HepG2 (cell line): ENCODE data around the gene DTX4. TPM values are rescaled to one million over a fixed set of nuclear protein-coding genes. Genes with fewer than 3 reads are reported as not detected.
A peak's percentile ranks its signal among the peaks of the same experiment; 100 is the strongest.

Experiments
- ATAC-seq: fragments of 200-7000 bp; cut with Tn5 transposase; 3 replicates; pipeline ENCODE4 v1.9.1; 2020; ENCODE audit warnings: mild to moderate bottlenecking, moderate library complexity
- BruUV-seq: library from RNA; stranded (reverse); fragments of 400-500 nt; replicated peaks from 2 replicates; lab custom pipeline; 2021; lab: Mats Ljungman, UMichigan
- CTCF ChIA-PET: fragments of 300-600 bp; formaldehyde crosslinking; extraction: SDS; loops from one replicate; lab custom pipeline; 2021; ENCODE audit warnings: low total read pairs, inconsistent platforms, low intra/inter-chr PET ratio; lab: Yijun Ruan, JAX
- POLR2A ChIA-PET: fragments of 350-600 bp; sonication (Branson Sonifier 250); formaldehyde crosslinking; loops from one replicate; lab custom pipeline; 2020; ENCODE audit warnings: antibody characterized with exemption, inconsistent platforms; lab: Yijun Ruan, JAX
- DNase-seq: peaks from one replicate; pipeline ENCODE4 v3.0.0-alpha.2; 2015; ENCODE audit warnings: low spot score
- FAIRE-seq: peaks from 3 replicates; lab custom pipeline; 2011; peaks lifted over from hg19 to GRCh38; lab: Jason Lieb, UNC
- H2AFZ ChIP-seq: one replicate; pipeline ENCODE4 v1.6.1; 2011; ENCODE audit warnings: low read length, inconsistent platforms
- H3K27ac ChIP-seq: fragments of 300-600 bp; 3 replicates; pipeline ENCODE4 v1.8.0; 2011; ENCODE audit warnings: mixed run types, mild to moderate bottlenecking, mixed read lengths, low read length, inconsistent platforms; ENCODE audit not compliant: insufficient read depth; ENCODE audit errors: extremely low read length
- H3K27me3 ChIP-seq, 2 experiments: fragments of 200-600 bp in 1 of 2; 2 replicates in 1 of 2; 3 replicates in 1 of 2; pipeline versions ENCODE4 v1.6.0 to v1.8.0; 2011; ENCODE audit warnings: low read length in 2 of 2, mild to moderate bottlenecking in 2 of 2, moderate library complexity in 2 of 2, inconsistent platforms in 1 of 2; ENCODE audit not compliant: insufficient read depth in 2 of 2, control insufficient read depth in 1 of 2
- H3K36me3 ChIP-seq, 2 experiments: fragments of 200-600 bp in 1 of 2; replicated peaks in 1 of 2; 2 replicates in 1 of 2; 3 replicates in 1 of 2; pipeline versions ENCODE4 v1.5.1 to v1.8.0; 2011; ENCODE audit warnings: low read length in 2 of 2, inconsistent platforms in 1 of 2; ENCODE audit not compliant: insufficient read depth in 2 of 2, control insufficient read depth in 1 of 2
- H3K4me1 ChIP-seq: 2 replicates; pipeline ENCODE4 v1.5.1; 2012; ENCODE audit warnings: low read length, inconsistent platforms; ENCODE audit not compliant: insufficient read depth
- H3K4me2 ChIP-seq: 2 replicates; pipeline ENCODE4 v1.6.0; 2011; ENCODE audit warnings: low read depth, low read length, inconsistent platforms
- H3K4me3 ChIP-seq, 3 experiments: fragments of 200-600 bp in 1 of 3; sonication (generic), shearing (Covaris generic) in 1 of 3; replicated peaks in 1 of 3; 2 replicates each; pipeline ENCODE4 v1.5.1; 2011 to 2016; ENCODE audit warnings: low read length in 3 of 3, inconsistent platforms in 2 of 3, low read depth in 2 of 3, mild to moderate bottlenecking in 2 of 3, control low read depth in 1 of 3, mixed read lengths in 1 of 3; ENCODE audit not compliant: insufficient read depth in 1 of 3
- H3K79me2 ChIP-seq: one replicate; pipeline ENCODE4 v1.6.1; 2011; ENCODE audit warnings: low read length, inconsistent platforms; ENCODE audit not compliant: insufficient read depth
- H3K9ac ChIP-seq: 2 replicates; pipeline ENCODE4 v1.6.0; 2011; ENCODE audit warnings: mild to moderate bottlenecking, low read depth, low read length, inconsistent platforms; ENCODE audit not compliant: insufficient read depth
- H3K9me3 ChIP-seq: 2 replicates; pipeline ENCODE4 v1.5.1; 2012; ENCODE audit warnings: mild to moderate bottlenecking, low read length
- H4K20me1 ChIP-seq: 2 replicates; pipeline ENCODE4 v1.6.0; 2011; ENCODE audit warnings: inconsistent platforms, mild to moderate bottlenecking, low read length, moderate library complexity; ENCODE audit not compliant: insufficient read depth
- KMT2A ChIP-seq: sonication (generic); formaldehyde crosslinking; IDR thresholded peaks from 2 replicates; pipeline ENCODE4 v1.4.0; 2020; ENCODE audit warnings: missing genetic modification reagents
- MXD4 ChIP-seq: IDR thresholded peaks from 2 replicates; pipeline ENCODE4 v1.6.1; 2016; ENCODE audit warnings: mild to moderate bottlenecking, missing biosample characterization, missing genetic modification reagents
- SMARCC2 ChIP-seq: fragments of 450-650 bp; IDR thresholded peaks from 2 replicates; pipeline ENCODE4 v1.6.1; 2017; ENCODE audit warnings: antibody characterized with exemption, mild to moderate bottlenecking
- SNAPC4 ChIP-seq: sonication (generic); formaldehyde crosslinking; IDR thresholded peaks from 2 replicates; pipeline ENCODE4 v1.4.0; 2020; ENCODE audit warnings: mild to moderate bottlenecking, missing genetic modification reagents
- ZMAT5 ChIP-seq: sonication (generic); formaldehyde crosslinking; IDR thresholded peaks from 2 replicates; pipeline ENCODE4 v1.5.0; 2020; ENCODE audit warnings: mild to moderate bottlenecking, low read depth, missing genetic modification reagents, borderline replicate concordance
- ZNF160 ChIP-seq: sonication (generic); formaldehyde crosslinking; IDR thresholded peaks from 2 replicates; pipeline ENCODE4 v1.8.0; 2022; ENCODE audit warnings: mild to moderate bottlenecking, inconsistent platforms, missing genetic modification reagents
- ZNF468 ChIP-seq: sonication (generic); formaldehyde crosslinking; IDR thresholded peaks from 2 replicates; pipeline ENCODE4 v1.8.0; 2022; ENCODE audit warnings: mild to moderate bottlenecking, moderate library complexity, missing genetic modification reagents
- WGBS: methylation state at CpG from one replicate; pipeline ENCODE4 v1.1.6; 2017; ENCODE audit warnings: low lambda C conversion rate; 5-methylcytosine and 5-hydroxymethylcytosine counted together
- in situ Hi-C: cut with HindIII; loops from 2 replicates; pipeline ENCODE4 v1.10.0; 2017; ENCODE audit warnings: low pct_unique_long_range_greater_than_20kb; ENCODE audit not compliant: extremely low pct_ligation_motif_present
- intact Hi-C: fragments of 100-400 bp; cut with micrococcal nuclease; formaldehyde crosslinking; loops from one replicate; pipeline ENCODE4 v1.10.0; 2022; ENCODE audit not compliant: unreplicated experiment
- polyA plus RNA-seq, 8 experiments: library from polyadenylated mRNA; depleted of rRNA in 3 of 8; stranded (reverse) in 7 of 8; unstranded in 1 of 8; fragments of >200 nt; fragmentation: Illumina TruSeq in 4 of 8; extraction: Trizol in 4 of 8; gene quantifications; 2 replicates each; pipeline versions ENCODE4 v1.2.1 to v1.2.3, GENCODE V29; 2011 to 2016; ENCODE audit warnings: low read depth in 4 of 8, missing spikeins in 1 of 8, mixed read lengths in 1 of 8; ENCODE audit not compliant: insufficient read depth in 1 of 8
- total RNA-seq, 5 experiments: library from RNA; depleted of rRNA; stranded (reverse); fragments of >200 nt; fragmentation: Illumina TruSeq; extraction: Trizol; gene quantifications; 2 replicates each; pipeline ENCODE4 v1.2.3, GENCODE V29; 2016; ENCODE audit warnings: low read depth in 1 of 5
- TF ChIP-seq, protein P1 (sequence below): IDR thresholded peaks from 2 replicates; pipeline ENCODE4 v1.6.1; 2016; ENCODE audit warnings: low read depth, control low read depth
- TF ChIP-seq, protein P2 (sequence below): sonication (generic); formaldehyde crosslinking; IDR thresholded peaks from 2 replicates; pipeline ENCODE4 v1.9.0; 2022; ENCODE audit warnings: missing genetic modification reagents, mild to moderate bottlenecking, borderline replicate concordance
- TF ChIP-seq, protein P3 (sequence below): sonication (generic); formaldehyde crosslinking; IDR thresholded peaks from 2 replicates; pipeline ENCODE4 v1.5.0; 2020; ENCODE audit warnings: missing genetic modification reagents

DTX4 gene
- total and polyA plus RNA-seq, 2 of the 13 experiments (the other 11 are each of a cell fraction or from before 2014, with no cell fraction given), result 0.67 to 5.6 TPM

- ChIA-PET CTCF (interaction anchor here (2.9 to 3.7 kb wide), 3 partner anchors 13 to 34 kb away, joined by 13 to 77 read pairs (median 45); no protein-coding TSS in a partner anchor), POLR2A (interaction anchor here (1.0 to 4.4 kb wide), 4 partner anchors 9 to 31 kb away, joined by 4 to 46 read pairs (median 6); partner anchors contain the start of gene FAM111A)
- Histone ChIP-seq H3K27ac (no peak overlapping the region), H4K20me1 (0 out of 2 replicates have a peak, but pooled peaks cover 3% of the 10 kb centered on the region), H3K27me3 (no peaks in the 10 kb centered on the region; a peak in 1 of 5 replicates), H3K4me2 (peak overlapping the region; percentile 100), H3K79me2 (no peaks in the 10 kb centered on the region), H2AFZ (peak overlapping the region; percentile 12), H3K36me3 (no peaks in the 10 kb centered on the region), H3K4me1 (peaks cover 41% of the 10 kb centered on the region), H3K9ac (peak overlapping the region; percentile 25; the same call in 1 of the 2 replicates), H3K4me3 (peak overlapping the region; percentile 67 to 80 (median 68)), H3K9me3 (no peaks in the 10 kb centered on the region)
- 2% methylated on average over 26 of the region's 37 CpGs for WGBS
- ATAC-seq (peak; percentile 60), FAIRE-seq (no peak), DNase-seq (peak; percentile 13)
- BruUV-seq, result no TSS peak
- intact Hi-C loops, result no loop called here
- in situ Hi-C loops, result loop anchor here (5.0 to 10.0 kb wide), 2 partner anchors 34 to 111 kb away; no protein-coding TSS in a partner anchor
- TF ChIP-seq, protein P1, sequence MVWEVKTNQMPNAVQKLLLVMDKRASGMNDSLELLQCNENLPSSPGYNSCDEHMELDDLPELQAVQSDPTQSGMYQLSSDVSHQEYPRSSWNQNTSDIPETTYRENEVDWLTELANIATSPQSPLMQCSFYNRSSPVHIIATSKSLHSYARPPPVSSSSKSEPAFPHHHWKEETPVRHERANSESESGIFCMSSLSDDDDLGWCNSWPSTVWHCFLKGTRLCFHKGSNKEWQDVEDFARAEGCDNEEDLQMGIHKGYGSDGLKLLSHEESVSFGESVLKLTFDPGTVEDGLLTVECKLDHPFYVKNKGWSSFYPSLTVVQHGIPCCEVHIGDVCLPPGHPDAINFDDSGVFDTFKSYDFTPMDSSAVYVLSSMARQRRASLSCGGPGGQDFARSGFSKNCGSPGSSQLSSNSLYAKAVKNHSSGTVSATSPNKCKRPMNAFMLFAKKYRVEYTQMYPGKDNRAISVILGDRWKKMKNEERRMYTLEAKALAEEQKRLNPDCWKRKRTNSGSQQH (CRISPR knock-in tag), result no peak
- TF ChIP-seq SNAPC4 (CRISPR knock-in tag) (no peak), ZMAT5 (CRISPR knock-in tag) (no peak), MXD4 (no peak), SMARCC2 (no peak), KMT2A (CRISPR knock-in tag) (0 out of 2 replicates have a peak, but pooled peaks have one; percentile 4), ZNF160 (CRISPR knock-in tag) (0 out of 2 replicates have a peak, but pooled peaks have one; percentile 20), ZNF468 (no peak)
- TF ChIP-seq, protein P2, sequence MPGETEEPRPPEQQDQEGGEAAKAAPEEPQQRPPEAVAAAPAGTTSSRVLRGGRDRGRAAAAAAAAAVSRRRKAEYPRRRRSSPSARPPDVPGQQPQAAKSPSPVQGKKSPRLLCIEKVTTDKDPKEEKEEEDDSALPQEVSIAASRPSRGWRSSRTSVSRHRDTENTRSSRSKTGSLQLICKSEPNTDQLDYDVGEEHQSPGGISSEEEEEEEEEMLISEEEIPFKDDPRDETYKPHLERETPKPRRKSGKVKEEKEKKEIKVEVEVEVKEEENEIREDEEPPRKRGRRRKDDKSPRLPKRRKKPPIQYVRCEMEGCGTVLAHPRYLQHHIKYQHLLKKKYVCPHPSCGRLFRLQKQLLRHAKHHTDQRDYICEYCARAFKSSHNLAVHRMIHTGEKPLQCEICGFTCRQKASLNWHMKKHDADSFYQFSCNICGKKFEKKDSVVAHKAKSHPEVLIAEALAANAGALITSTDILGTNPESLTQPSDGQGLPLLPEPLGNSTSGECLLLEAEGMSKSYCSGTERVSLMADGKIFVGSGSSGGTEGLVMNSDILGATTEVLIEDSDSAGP (CRISPR knock-in tag), result peak; percentile 41; the same call in 1 of the 2 replicates
- TF ChIP-seq, protein P3, sequence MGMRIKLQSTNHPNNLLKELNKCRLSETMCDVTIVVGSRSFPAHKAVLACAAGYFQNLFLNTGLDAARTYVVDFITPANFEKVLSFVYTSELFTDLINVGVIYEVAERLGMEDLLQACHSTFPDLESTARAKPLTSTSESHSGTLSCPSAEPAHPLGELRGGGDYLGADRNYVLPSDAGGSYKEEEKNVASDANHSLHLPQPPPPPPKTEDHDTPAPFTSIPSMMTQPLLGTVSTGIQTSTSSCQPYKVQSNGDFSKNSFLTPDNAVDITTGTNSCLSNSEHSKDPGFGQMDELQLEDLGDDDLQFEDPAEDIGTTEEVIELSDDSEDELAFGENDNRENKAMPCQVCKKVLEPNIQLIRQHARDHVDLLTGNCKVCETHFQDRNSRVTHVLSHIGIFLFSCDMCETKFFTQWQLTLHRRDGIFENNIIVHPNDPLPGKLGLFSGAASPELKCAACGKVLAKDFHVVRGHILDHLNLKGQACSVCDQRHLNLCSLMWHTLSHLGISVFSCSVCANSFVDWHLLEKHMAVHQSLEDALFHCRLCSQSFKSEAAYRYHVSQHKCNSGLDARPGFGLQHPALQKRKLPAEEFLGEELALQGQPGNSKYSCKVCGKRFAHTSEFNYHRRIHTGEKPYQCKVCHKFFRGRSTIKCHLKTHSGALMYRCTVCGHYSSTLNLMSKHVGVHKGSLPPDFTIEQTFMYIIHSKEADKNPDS (CRISPR knock-in tag), result no peak
These were observed 1.4 kb downstream of the DTX4 start for GRCh38 chr11:59173080-59173963.
